Endothelial cell of hepatic sinusoid (primary cell): ENCODE data around the gene HEATR5A.
"Not testable (repeated sequence)": the region's sequence is repeated elsewhere in the genome, so short reads cannot be mapped to it uniquely, and the experiment has no call there.

Experiments used
- in situ Hi-C: cut with HindIII; loops from 2 replicates; pipeline ENCODE4 v1.10.0; 2017; ENCODE audit warnings: low sequenced_read_pairs

The HEATR5A gene

GRCh38 chr14:31261859-31262731 is 158.3 kb downstream of the HEATR5A start:
- in situ Hi-C loops = no loop called here

GRCh38 chr14:31261523-31261858 is 158.9 kb downstream of the HEATR5A start:
- in situ Hi-C loops = no loop called here

GRCh38 chr14:31259040-31259435 is 161.3 kb downstream of the HEATR5A start:
- in situ Hi-C loops = not testable (repeated sequence)

DNA sequence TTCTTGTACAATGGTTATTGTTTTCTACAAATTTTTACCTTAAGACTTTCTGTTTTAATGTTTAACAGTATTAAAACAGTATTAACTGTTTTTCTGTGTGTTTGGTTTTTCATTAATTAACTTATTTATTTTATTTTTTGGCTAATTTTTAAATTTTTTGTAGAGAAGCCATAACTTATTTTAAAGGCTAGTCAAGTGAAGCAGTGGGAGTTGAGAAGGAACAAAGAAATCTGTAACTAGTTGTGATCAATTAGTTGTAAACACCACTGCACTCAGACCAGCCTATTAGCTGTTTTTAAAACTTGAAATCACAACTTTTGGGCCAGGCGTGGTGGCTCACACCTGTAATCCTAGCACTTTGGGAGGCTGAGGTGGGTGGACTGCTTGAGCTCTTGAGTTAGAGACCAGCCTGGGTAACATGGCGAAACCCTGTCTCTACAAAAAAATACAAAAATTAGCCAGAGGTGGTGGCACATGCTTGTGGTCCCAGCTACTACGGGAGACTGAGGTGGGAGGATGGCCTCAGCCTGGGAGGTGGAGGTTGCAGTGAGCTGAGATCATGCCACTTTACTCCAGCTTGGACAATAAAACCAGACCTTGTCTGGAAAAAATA is 161.8 kb downstream of the HEATR5A start:
- in situ Hi-C loops = no loop called here

DNA sequence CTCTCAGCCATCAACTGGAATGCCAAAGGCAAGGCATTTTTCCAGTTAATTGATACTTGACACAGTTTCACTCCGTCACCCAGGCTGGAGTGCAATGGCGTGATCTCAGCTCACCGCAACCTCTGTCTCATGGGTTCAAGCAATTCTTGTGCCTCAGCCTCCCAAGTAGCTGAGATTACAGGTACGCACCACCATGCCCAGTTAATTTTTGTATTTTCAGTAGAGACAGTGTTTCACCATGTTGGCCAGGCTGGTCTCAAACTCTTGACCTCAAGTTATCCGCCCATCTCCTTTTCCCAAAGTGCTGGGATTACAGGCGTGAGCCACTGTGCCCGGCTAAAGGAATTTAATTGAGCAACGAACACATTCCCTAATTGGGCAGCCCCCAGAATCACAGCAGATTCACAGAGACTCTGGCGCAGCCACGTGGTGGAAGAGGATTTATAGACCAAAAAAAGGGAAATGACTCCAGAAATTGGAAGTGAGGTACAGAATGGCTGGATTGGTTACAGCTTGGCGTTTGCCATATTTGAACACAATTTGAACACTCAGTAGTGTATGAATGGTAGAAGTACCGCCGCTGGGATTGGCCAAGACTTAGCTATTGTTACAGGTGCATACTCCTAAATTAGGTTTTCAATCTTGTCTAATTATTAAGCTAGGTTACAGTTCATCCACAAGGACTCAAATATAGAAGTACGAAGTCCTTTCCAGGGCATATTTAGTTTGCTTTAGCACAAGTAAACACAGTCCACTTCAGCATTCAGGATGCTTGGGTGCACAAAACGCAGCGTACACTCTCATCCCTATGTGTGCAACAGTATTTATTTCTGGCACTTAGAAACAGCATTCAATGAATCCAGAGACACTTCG is 162.6 kb downstream of the HEATR5A start:
- in situ Hi-C loops = not testable (repeated sequence)

GRCh38 chr14:31257244-31257553 is 163.2 kb downstream of the HEATR5A start:
- in situ Hi-C loops = no loop called here

DNA sequence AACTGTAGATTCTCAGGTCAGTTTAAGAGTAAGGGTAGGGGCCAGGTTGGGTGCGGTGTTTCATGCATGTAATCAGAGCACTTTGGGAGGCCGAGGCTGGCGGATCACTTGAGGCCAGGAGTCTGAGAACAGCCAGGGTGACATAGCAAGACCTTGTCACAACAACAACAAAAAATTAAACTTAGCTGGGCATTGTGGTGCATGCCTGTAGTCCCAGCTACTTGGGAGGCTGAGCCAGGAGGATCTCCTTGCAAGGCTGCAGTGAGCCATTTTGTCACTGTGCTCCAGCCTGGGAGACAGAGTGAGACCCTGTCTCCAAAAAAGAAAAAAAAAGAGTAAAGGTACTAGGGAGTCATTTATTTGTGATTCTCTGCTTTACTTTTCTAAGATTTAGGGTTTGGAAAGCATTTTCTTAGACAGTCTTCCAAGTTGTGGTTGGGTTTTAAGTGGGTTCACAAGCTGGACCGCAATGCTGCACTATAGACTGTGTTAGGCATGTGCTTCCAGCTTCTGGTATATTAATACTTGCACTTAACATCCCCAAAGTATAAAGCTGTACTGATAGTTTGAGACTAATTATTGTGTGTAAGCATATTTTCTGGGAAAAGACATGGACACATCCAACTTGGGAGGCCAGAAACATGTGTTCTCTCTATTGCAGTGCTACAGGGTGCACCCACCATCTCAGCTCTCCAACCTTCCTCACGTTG is 163.7 kb downstream of the HEATR5A start:
- in situ Hi-C loops = no loop called here

DNA sequence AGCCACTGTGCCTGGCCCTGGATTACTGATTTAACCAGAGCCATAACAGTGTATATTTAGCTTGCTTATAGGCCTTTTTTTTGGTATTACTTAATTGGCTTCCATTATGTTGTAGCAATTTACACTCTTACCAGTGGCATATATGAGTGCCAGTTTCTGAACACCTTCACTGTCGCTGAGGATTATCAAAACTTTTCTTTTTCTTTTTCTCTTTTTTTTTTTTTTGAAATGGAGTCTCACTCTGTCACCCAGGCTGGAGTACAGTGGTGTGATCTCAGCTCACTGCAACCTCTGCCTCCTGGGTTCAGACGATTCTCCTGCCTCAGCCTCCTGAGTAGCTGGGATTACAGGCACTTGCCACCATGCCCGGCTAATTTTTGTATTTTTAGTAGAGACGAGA is 164.4 kb downstream of the HEATR5A start:
- in situ Hi-C loops = not testable (repeated sequence)

DNA sequence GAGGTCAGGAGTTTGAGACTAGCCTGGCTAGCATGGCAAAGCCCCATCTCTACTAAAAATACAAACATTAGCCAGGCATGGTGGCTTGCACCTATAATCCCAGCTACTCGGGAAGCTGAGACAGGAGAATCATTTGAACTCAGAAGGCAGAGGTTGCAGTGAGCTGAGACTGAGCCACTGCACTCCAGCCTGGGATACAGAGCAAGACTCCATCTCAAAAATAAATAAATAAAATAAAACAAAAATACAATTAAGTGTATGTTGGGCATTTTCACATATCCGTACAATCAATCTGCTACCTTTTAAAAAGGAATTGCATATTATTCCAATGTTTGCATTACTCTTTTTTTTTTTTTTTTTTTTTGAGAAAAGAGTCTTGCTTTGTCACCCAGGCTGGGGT is 165.1 kb downstream of the HEATR5A start:
- in situ Hi-C loops = no loop called here

DNA sequence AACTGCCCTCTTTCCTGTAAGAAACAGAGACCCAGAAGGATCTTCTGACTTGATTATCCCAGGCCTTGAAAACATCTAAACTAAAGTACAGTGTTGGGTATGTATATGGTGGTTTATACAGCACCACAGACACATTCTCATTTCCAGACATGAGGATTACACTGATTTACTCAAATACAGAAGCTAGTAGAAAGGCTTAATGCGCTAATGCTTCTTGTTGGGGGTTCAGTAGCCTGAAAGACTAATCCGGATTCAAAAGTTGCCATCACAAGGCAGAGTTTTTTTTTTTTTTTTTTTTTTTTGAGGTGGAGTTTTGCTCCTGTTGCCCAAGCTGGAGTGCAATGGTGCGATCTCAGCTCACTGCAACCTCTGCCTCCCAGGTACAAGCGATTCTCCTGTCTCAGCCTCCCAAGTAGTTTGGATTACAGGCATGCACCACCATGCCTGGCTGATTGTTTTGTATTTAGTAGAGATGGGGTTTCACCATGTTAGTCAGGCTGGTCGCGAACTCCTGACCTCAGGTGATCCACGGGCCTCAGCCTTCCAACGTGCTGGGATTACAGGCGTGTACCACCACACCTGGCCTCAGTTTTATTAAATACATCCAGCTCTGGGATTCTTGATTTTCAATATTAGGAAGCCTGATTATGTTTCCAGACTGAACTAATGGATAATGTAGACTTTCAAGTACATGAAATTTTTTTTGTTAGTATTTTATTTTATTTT is 166.4 kb downstream of the HEATR5A start:
- in situ Hi-C loops = no loop called here

DNA sequence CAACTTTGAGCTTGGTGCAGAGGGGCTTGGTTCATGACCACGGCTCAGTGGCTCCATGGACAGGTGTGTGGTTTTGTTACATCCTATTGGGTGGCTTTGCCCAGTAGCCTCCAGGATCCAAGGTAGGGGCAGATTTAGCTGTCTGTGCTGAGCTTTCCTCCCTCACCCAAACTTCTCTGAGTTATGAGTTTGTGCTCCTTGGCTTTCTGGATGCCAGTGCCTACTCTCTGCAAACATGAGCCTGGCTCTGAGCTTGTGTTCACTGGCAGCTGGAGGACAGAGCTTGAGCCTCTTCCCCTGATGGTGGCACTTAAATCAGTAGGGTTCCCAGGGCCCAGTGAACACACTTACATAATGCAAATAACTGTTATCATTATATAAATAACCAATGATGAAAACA is 167.5 kb downstream of the HEATR5A start:
- in situ Hi-C loops = no loop called here

- in situ Hi-C loops = no loop called here
These were observed 169.1 kb downstream of the HEATR5A start for GRCh38 chr14:31251028-31251958.

GRCh38 chr14:31244626-31245025 is 175.7 kb downstream of the HEATR5A start:
- in situ Hi-C loops = no loop called here

DNA sequence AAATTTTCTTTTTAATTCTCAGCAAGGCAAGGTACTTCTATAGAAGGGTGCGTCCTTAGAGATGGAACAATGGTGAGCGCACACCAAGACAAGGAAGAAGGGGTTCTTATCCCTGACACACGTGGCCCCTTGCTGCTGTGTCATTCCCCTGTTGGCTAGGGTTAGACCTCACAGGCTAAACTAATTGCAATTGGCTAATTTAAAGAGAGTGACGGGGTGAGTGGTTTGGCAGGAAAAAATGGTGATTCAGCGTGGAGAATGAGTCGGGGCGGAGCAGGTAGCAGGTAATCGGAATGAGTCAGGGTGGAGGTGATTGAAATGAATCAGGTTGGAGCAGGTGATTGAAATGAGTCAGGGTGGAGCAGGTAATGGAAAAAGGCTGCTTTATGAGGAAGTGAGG is 176.5 kb downstream of the HEATR5A start:
- in situ Hi-C loops = no loop called here

- in situ Hi-C loops = not testable (repeated sequence)
These were observed 178.0 kb downstream of the HEATR5A start for GRCh38 chr14:31242161-31242940.
